GM19467 (cell line): ENCODE results near the gene HBS1L.

Source experiments
- ATAC-seq: cut with Tn5 transposase; IDR thresholded peaks from one replicate; pipeline ENCODE4 v1.9.1; 2021; ENCODE audit warnings: mild to moderate bottlenecking, moderate library complexity; ENCODE audit not compliant: unreplicated experiment

HBS1L gene

GRCh38 chr6:135002974-135003703, 51.5 kb downstream of the HBS1L start:
- peak; percentile 89 for ATAC-seq

GRCh38 chr6:135002229-135002844, 52.3 kb downstream of the HBS1L start:
- ATAC-seq: no peak

- ATAC-seq: no peak
Measured at GRCh38 chr6:134999107-134999506, 55.5 kb downstream of the HBS1L start.

DNA sequence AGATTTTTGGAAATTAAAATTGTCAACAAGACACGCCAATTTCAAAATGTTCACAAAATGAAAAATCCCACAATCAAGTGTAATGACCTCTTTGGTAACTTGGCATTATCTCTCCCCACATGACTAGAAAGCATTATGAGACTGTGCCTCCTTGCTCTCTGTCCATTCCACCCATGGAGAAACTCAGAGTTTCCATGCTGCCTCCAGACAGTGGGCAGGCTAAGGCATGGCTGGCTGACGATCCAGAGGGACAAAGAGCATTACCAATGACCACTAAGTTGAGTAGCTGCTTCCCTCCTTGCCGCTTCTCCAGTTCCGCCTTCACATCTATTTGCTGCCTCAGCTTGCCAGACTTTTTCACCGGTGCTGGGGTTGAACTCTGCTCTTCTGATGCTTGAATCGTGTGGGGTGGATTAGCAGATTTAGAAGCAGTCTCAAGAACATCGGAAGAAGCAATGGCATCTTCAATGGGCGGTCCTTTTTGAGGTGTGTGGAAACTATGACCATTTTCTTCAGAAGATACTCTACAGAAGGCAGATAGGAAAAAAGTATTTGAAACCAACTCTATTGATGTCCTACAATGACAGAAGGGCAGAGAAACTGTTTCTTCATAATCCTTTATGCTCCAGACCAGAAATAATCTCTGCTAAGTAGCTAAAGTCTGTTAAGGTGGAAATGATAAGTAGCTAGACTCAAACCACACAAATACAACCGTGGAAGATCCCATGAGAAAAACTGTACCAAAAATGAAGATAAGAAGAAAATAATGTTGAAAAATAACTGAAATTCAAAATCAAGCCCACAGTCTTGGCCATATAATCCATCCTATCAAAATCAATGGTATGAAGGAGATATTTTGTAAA, 57.3 kb downstream of the HBS1L start:
- no peak for ATAC-seq

DNA sequence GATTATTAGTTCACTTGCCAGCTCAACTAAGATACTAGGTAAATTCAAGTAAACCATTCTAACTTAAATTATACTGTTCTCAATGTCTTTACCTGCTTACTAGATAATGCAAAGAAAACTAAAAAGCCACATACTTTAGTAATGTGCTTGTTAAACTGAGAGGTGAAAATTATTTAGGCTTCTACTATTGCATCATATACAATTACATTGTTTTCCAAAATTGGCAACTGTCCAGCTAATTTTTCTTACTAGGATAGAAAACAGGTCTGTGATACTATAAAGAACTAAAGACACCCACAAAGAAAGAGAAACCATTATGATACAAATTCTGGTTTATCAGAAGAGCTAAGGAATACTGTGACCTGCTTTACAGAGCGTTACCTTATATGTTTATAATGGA, 59.1 kb downstream of the HBS1L start:
- ATAC-seq: no peak

- no peak for ATAC-seq
Measured at GRCh38 chr6:134994431-134994830, 60.2 kb downstream of the HBS1L start.

- ATAC-seq: no peak
Measured at GRCh38 chr6:134992155-134992554, 62.5 kb downstream of the HBS1L start.

- ATAC-seq: no peak
Measured at GRCh38 chr6:134990262-134990661, 64.4 kb downstream of the HBS1L start.

GRCh38 chr6:134984821-134985220, 69.8 kb downstream of the HBS1L start:
- ATAC-seq: no peak

- ATAC-seq: no peak
Measured at GRCh38 chr6:134983823-134984222, 70.8 kb downstream of the HBS1L start.

DNA sequence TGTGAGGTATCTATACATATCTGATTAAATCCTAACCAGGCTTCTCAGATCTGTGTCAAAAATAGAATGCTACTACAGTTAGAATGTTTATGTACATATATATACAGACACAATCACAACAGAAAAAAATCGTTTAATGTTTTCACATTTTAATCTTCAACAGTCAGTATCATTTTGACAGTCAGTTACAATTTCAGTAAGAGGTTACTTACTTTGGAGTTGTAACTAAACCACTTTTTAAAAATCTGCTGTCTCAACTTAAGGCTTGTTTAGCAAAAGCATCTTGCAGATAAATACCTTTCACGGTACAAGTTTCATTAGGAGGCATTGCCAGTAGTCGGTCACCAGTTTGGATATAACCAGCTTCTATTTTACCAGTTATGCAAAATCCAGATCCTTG, 72.5 kb downstream of the HBS1L start:
- no peak for ATAC-seq

DNA sequence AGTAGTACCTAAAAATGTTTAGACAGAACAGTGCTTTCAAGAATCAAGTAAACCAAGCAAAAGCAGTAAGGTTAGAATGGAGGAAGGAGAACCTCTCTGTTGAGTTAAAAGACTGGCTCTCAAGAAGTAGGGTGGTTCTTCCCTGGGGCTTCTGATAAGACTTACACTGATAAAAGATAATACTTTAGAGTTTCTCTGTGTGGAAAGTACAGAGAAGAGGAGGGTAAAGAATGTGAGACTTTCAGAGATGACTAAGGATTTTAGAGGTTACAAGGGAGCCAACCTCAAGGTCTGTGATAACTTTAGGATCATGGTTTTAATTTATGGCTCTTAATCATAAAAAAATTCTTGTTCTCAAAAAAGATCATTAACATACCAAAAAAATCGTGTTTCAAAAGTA, 73.8 kb downstream of the HBS1L start:
- ATAC-seq: no peak

- peak; percentile 74 for ATAC-seq
Measured at GRCh38 chr6:134979142-134979541, 75.5 kb downstream of the HBS1L start.

DNA sequence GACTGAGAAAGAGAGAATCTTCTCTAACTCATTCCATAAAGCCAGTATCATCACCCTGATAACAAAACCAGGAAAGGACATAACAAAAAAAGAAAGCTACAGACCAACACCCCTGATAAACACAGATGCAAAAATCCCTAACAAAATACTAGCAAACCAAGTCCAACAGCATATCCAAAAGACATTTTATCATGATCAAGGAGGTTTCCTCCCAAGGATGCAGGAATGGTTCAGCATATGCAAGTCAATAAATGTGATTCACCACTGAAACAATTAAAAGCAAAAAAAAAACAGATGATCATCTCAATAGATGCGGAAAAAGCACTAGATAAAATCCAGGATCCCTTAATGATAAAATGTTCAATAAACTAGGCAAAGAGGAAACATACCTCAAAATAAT, 80.3 kb downstream of the HBS1L start:
- ATAC-seq: no peak

DNA sequence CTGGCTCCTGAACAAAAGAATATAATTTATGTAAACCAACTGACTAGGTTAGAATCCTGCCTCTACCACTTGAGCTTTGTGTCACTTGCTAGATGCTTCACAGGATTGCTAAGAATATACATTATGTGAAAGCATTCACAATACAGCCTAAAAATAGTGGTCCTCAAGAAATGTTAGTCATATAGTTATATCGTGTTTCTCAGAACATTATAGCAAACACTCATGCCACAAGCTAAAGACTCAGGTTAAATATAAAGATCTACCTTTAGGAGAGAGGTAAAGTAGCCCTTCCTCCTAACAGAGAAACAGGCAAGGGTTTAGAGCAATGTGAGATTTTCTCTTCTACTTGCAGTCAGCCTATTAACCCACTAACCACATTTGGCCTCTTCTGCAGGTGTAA, 86.9 kb downstream of the HBS1L start:
- no peak for ATAC-seq

GRCh38 chr6:134964451-134965203, 90.0 kb downstream of the HBS1L start:
- no peak for ATAC-seq

GRCh38 chr6:134962421-134962820, 92.2 kb downstream of the HBS1L start:
- ATAC-seq: no peak

DNA sequence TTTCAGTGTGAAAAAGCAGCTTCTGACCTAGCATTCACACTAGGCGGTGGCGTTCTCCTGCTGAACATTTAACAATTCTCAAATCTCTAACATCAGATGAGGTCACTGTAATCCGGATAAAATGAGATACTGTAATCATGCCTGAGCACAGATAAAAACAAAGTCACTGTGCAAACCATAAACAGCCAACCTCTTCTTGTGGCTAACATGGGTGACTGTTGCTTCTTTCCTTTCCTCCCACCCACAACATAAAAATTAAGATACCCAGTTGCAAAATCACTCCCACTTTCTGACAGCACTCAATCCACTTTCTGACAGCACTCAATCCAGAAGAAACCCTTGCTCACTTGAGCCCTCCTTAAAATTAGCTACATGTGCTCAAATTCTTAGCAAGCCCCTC, 93.3 kb downstream of the HBS1L start:
- ATAC-seq: no peak

DNA sequence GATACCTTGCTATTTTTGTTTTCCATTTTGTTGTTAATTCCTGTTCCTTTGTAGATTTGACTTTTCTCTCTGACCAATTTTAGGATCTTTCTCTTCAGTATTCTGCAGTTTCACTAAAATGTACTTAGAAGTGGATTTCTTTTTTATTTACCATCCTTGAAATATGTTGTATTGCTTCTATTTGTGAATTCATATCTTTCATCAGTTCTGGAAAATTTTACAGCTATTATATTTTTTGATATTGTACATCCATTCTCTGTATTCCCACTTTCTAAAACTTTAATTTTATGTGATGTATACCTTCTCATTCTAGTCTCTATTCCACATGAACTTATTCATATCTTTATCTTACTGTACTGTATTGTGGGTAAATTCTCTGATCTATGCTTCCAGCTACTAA, 95.0 kb downstream of the HBS1L start:
- ATAC-seq: no peak

- no peak for ATAC-seq
Measured at GRCh38 chr6:134956676-134957075, 97.9 kb downstream of the HBS1L start.

- no peak for ATAC-seq
Measured at GRCh38 chr6:134956032-134956431, 98.6 kb downstream of the HBS1L start.
